NB4 (cell line): ENCODE measurements around the gene ZBTB20.
A peak's percentile ranks its signal among the peaks of the same experiment; 100 is the strongest.

Source experiments
- DNase-seq: peaks from one replicate; pipeline ENCODE4 v3.0.0; 2010; ENCODE audit warnings: low read depth
- H3K4me3 ChIP-seq: one replicate; pipeline ENCODE4 v1.5.1; 2011; ENCODE audit warnings: mild to moderate bottlenecking, low read depth, low read length, moderate library complexity
- CTCF ChIP-seq: IDR thresholded peaks from one replicate; pipeline ENCODE4 v1.5.1; 2012; ENCODE audit warnings: low read depth, low read length
- MAX ChIP-seq: IDR thresholded peaks from 2 replicates; pipeline ENCODE4 v1.6.1; 2011; ENCODE audit warnings: low read depth, low read length
- MYC ChIP-seq: IDR thresholded peaks from 2 replicates; pipeline ENCODE4 v1.6.1; 2011; ENCODE audit warnings: low read depth, low read length
- POLR2A ChIP-seq: IDR thresholded peaks from 2 replicates; pipeline ENCODE4 v1.6.1; 2011; ENCODE audit warnings: mild to moderate bottlenecking; ENCODE audit not compliant: insufficient read length; ENCODE audit errors: extremely low read depth

ZBTB20 gene

GRCh38 chr3:114903213-114903612 is 243.9 kb downstream of the ZBTB20 start:
- no peak overlapping the region for H3K4me3 ChIP-seq
- TF ChIP-seq MYC = no peak
- no peak for TF ChIP-seq CTCF
- peak; percentile 2 for DNase-seq

- no peak overlapping the region for H3K4me3 ChIP-seq
- TF ChIP-seq CTCF = no peak
- TF ChIP-seq MYC = no peak
- TF ChIP-seq POLR2A = no peak
- no peak for TF ChIP-seq MAX
- no peak for DNase-seq
Observed at GRCh38 chr3:114902691-114903101, 244.4 kb downstream of the ZBTB20 start.

- DNase-seq = no peak
- no peak overlapping the region for H3K4me3 ChIP-seq
- no peak for TF ChIP-seq CTCF
- no peak for TF ChIP-seq POLR2A
- TF ChIP-seq MYC = no peak
- TF ChIP-seq MAX = no peak
Observed at GRCh38 chr3:114900908-114901307, 246.2 kb downstream of the ZBTB20 start.

GRCh38 chr3:114899186-114899931 is 247.7 kb downstream of the ZBTB20 start:
- DNase-seq = no peak
- TF ChIP-seq MYC (no peak), MAX (no peak), CTCF (no peak), POLR2A (no peak)
- H3K4me3 ChIP-seq = no peak overlapping the region

GRCh38 chr3:114896978-114897377 is 250.1 kb downstream of the ZBTB20 start:
- H3K4me3 ChIP-seq = no peak overlapping the region
- TF ChIP-seq MYC = no peak
- TF ChIP-seq POLR2A = no peak
- TF ChIP-seq MAX = no peak
- no peak for TF ChIP-seq CTCF
- DNase-seq = no peak

GRCh38 chr3:114893361-114893760 is 253.7 kb downstream of the ZBTB20 start:
- TF ChIP-seq CTCF = no peak
- no peak for TF ChIP-seq MYC
- TF ChIP-seq POLR2A = no peak
- no peak for TF ChIP-seq MAX
- no peak for DNase-seq
- no peak overlapping the region for H3K4me3 ChIP-seq
